GM18861 (cell line): ENCODE data around the gene WHRN.
A peak's percentile ranks its signal among the peaks of the same experiment; 100 is the strongest.

Experiments
- ATAC-seq: cut with Tn5 transposase; IDR thresholded peaks from one replicate; pipeline ENCODE4 v1.9.1; 2021; ENCODE audit not compliant: unreplicated experiment

WHRN gene

DNA sequence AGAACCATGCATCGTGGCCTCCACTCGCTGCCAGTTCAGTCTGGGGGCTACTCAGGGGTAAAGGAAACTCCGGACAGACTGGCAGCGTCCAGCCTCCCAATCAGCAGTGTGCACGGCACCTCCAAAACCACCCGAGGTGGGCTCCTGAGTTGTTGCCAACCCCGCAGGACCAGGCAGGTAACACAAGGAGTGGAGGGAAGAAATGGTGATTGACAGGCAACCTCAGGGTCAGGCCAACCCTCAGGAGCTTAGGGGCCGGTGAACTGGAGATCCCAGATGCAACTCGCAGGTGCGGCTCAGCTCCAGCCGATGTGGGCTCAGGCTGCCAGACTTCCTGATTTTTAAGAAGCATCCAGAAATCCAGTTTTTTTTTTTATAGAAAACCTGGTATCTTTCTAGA, 80.1 kb downstream of the WHRN start:
- no peak for ATAC-seq

DNA sequence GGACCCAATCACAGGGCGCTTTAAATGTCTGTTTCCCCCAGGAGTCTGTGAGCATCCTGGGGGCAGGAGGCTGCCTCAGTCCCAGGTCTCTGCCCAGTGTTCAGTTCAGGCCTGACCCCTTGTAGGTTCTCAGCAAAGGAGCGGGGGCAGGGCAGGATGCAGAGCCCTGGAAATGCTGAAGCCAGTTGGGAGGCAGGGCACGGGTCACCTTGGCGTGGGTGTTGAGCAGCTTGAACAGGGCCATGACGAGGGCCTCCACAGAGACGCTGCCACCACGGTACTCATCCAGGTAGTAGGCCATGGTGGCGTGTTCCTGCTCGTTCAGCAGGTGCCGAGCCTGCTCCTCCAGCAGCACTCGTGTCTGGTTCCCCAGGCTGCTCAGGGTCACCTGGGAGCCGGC, 81.1 kb downstream of the WHRN start:
- no peak for ATAC-seq

DNA sequence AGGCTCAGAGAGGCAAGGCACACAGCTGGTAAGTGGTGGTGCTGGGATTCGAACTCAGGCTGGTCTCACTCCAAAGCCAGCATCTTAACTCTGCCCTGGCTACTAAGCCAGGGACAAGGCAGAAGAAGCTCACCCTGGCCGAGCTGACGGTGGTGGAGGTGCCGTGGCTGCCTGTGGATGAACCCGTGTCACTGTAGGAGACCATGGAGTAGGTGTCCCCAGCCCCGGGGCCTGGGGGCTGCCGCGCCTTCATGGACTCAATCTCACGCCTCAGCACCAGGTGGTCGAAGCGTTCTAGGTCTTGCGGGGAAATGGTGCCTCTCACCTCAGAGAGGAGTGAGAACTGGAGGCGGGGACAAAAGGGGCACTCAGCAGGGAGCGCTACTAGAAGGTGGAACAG, 82.1 kb downstream of the WHRN start:
- no peak for ATAC-seq

- no peak for ATAC-seq
Observed at GRCh38 chr9:114421147-114421546, 84.1 kb downstream of the WHRN start.

GRCh38 chr9:114419796-114420195, 85.5 kb downstream of the WHRN start:
- ATAC-seq: no peak

DNA sequence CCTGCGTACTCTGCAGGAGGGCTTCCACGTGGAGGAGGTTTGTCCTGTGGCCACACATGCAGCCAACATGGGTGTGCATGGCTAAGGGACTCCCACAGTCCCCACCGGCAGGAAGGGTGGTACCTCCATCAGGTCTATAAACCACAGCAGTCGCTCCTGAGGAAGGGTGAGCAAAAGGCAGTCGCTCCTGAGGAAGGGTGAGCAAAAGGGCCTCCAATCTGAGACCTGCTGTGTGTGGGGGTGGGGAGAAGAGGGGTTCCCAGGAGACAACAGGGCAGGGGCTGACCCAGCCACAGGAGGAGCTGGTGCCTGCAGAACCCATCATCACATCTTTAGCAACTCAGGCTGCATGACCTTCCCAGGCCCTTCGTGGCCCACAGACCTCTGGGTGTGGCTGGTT, 87.2 kb downstream of the WHRN start:
- ATAC-seq: no peak

DNA sequence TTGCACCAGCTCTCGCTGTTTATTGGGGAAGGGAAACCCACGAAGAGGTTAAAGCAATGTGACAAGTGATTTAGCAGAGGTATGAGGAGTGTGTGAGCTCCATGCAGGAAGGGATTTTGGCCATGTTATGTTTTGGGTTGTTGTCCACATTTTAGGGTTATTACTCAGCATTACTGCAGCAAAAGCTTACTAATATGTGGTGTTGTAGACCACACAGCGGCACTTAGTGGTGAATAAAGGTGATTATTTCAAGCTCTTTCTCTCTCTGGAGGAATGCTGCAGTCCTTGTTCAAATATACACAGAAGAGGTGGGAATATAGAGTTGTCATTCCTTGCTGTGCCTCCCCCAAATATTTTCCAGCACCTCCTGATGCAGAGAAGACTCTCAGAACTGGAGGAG, 87.8 kb downstream of the WHRN start:
- ATAC-seq: no peak

GRCh38 chr9:114416906-114417305, 88.4 kb downstream of the WHRN start:
- ATAC-seq: no peak

GRCh38 chr9:114416290-114416689, 89.0 kb downstream of the WHRN start:
- ATAC-seq: no peak

DNA sequence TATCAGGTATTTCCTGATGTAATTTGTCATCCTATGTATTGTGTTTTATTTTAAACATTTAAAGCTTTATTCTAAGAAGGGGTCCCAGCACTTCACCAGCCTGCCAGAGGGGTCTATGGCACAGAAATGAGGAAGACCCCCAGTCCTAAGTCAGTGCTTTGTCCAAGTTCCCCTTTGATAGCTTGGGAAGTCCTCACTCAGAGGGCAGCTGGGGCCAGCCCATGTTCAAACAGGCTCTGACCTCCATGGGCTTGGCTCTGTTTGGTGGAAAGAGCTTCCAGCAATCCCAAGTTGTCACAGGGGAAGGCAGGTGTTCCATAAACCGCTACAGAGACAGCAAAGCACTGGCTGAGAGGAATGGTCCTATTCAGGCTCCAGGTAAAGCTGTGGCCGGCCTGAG, 90.9 kb downstream of the WHRN start:
- ATAC-seq: no peak

- no peak for ATAC-seq
Observed at GRCh38 chr9:114413861-114414301, 91.4 kb downstream of the WHRN start.

GRCh38 chr9:114412048-114412683, 93.1 kb downstream of the WHRN start:
- ATAC-seq: no peak

DNA sequence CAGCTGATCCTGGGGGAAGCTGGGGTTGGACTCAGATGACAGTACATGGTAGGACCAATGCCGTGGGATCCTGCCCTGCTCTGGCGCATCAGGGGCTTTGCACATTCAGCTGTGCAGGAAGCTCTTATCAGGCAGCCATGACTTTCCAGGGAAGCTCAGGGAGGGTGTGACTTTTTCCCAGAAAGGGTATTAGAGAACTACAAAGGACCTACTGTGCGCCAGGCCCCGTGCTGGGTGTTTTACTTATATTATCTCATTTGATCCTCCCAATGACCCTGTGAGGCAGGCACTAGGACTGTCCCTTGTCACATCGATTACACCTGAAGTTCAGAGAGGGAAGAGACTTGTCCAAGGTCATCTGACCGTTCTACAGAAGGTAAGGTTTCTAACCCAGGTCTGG, 93.8 kb downstream of the WHRN start:
- ATAC-seq: no peak

DNA sequence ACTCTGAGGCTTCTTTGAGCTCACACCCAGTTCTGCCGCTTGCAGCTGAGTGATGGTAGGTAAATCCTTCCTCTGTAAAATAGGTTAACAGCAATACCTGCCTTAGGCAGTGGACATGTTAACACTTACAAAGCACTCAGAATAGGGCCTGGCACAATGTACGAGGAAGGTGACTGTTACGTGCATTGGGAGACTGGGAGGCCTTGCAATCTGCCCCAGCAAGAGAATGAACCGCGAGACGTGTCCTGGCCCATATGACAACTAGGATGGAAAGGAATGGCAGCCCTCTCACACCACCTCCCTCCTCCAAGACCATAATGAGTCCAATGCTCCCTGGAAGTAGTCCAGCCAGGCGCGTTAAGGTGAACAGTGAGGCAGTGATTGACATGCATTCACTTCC, 94.4 kb downstream of the WHRN start:
- ATAC-seq: no peak

DNA sequence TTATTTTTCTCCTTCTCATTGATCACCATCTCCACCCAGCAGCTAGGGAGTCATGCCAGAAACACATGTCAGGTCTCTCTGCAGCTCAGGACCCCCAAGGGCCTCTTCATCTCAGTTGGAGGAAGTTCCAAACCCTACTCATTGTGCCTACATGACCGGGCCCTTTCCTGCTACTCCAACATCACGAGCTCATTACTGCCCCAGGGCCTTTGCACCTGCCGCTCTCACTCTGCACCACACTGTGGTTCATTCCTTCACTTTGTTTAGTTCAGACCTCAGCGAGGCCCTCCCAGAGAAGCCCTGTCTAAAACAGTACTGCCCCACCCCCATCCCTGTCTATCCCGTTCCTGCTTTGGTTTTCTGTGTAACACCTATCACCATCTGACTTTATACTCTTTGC, 95.4 kb downstream of the WHRN start:
- no peak for ATAC-seq

DNA sequence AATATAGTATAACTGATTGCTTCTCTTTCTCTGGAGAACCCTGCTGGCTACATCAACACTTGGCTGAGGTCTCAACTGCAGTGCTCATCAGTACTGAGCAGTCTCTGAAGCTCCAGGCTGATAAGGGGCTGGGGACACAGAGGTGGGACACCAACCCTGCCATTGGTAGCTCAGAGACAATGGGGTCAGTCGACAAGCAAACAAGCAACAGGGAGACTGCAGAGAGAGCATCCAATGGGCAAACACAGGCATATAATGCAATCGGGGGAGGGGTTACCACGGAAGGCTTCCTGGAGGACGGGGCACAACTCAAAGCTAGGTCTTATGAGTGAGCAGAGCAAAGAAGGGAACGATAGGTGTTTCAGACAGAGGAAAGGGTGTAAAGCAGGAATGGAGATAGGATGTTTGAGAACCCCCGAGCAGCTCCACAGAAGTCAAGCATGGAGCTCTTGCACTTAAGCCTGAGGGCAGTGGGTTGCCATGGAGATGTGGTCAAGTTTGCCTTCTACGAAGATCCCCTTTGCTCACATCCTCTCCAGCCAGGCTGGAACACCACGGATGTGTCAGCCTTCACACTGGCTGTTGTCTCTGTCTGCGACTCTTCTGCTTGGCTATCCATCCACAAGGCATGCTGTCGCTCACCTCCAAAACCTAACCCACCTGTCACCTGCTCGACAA, 96.0 kb downstream of the WHRN start:
- no peak for ATAC-seq

DNA sequence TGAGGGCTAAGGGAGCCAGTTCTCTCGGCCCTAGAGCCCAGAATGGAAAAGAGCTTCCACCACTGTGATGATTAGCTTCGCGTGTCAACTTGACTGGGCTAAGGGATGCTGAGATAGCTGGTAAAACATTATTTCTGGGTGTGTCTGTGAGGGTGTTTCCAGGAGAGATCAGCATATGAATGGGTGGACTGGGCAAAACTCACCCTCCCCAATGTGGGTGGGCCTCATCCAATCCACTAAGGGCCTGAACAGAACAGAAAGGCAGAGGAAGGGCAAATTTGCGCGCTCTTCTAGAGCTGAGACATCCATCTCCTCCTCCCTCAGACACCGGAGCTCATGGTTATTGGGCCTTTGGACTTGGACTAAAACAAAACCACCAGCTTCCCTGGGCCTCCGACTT, 96.6 kb downstream of the WHRN start:
- no peak for ATAC-seq

- no peak for ATAC-seq
Observed at GRCh38 chr9:114407889-114408288, 97.4 kb downstream of the WHRN start.

DNA sequence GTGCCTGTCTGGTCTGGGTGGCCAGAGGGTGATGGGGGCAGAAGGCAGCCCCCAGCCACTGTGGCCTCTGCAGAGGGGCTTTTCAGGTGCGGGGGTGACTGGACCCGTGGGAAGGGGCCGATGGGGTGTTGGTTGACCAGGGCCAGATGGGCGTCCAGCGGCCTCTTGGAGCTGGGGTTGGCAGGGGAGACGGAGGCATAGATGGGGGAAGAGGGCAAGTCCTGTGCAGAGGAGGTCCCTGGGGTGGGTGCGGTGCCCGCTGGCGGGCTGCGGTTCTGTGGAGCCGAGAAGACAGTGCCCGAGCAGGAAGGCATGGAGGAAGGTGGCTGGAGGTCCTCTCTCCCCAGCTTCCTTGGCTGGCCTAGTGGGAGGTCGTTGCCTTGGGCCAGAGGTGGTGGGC, 98.8 kb downstream of the WHRN start:
- ATAC-seq: no peak

- ATAC-seq: peak; percentile 89
Observed at GRCh38 chr9:114405294-114406034, 99.8 kb downstream of the WHRN start.

DNA sequence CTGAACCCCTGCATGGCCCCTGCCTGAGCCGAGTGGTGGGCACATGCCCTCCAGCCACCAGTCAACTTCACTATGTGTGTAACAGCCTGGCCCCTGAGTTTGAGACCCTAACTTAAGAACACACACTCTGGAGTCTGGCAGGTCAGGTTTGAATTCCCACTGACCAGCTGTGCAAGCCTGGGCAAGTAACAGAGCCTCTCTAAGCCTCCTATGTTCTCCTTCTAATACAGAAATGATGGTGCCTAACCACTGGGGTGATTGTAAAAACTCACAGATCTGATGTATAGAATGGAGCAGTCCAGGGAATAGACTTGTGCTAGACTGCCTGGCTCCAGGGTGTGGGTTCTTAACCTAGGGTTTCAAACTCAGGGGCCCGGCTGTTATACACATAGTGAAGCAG, 100.7 kb downstream of the WHRN start:
- ATAC-seq: no peak

DNA sequence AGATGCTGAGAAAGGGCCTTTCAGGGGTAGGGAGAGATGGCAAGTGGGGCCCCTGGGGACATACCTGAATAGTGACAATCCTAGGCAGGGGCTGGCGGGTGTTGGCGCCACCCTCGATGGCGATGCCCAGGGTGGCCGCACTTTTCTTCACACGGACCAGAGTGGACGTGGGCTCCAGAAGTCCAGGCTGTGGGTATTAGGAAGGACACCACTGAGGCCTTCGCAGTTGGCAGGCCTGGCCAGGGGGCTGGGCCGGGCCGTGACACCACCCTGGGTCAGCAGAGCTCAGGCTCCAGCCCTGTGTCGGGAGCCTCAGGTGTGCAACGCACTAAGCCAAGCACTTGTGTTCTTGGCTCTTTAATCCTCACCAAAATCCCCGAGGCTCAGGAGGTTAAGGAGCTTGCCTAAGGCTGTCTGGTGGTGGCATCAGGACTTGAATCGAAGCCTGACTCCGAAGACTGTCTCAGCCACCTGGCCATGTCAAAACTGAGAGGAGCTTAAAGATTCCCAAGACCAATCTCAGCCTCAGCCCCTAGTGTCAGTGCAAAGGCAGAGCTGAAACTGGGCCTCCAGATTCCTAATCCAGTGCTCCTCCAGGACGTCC, 102.0 kb downstream of the WHRN start:
- no peak for ATAC-seq
